ENCODE data around the gene CD47. TPM values are rescaled to one million over a fixed set of nuclear protein-coding genes. Genes with fewer than 3 reads are reported as not detected.

CD47 gene
- polyA plus RNA-seq, 3 donors = 52.3 to 203 (median 173) TPM

GRCh38 chr3:108037770-108038169, 53.1 kb downstream of the CD47 start:
- intact Hi-C loops (cut with micrococcal nuclease) = loop anchor here in 1 of 2 donors (10.0 kb wide), 1 partner anchor 103 kb away; no protein-coding TSS in a partner anchor
- no peak overlapping the region for H3K4me3 Mint-ChIP-seq
- no peak overlapping the region for H3K9ac ChIP-seq (ENCODE audit: insufficient read depth, low read length, poor library complexity, severe bottlenecking)
- no peaks in the 10 kb centered on the region for H3K9me3 Mint-ChIP-seq
- peaks cover 44% of the 10 kb centered on the region for H3K4me1 Mint-ChIP-seq
- no peak for TF ChIP-seq CTCF (IDR thresholded peaks at IDR 0.05)
- DNase-seq = no peak
- H2AFZ ChIP-seq (ENCODE audit: insufficient read depth, low read depth, low read length, poor library complexity, severe bottlenecking) = no peak overlapping the region
- H3K27me3 Mint-ChIP-seq (ENCODE audit: low read depth in 3 of 3) = no peaks in the 10 kb centered on the region
- no CpG with 5 or more reads among the region's 3 CpGs for WGBS (ENCODE audit: insufficient coverage)
- H3K4me2 ChIP-seq (replicated peaks; ENCODE audit: extremely low read depth, low read length, poor library complexity, severe bottlenecking) = no peak overlapping the region
- no peaks in the 10 kb centered on the region for H4K20me1 ChIP-seq (ENCODE audit: insufficient read depth, low read length)
- no peak overlapping the region for H3K4me3 ChIP-seq (replicated peaks in 1 of 3; ENCODE audit: low read depth in 2 of 3, low read length in 3 of 3)
- peaks cover 34 to 40% of the 10 kb centered on the region in 2 donors for H3K4me1 ChIP-seq (ENCODE audit: control insufficient read depth in 1 of 2, insufficient read depth in 2 of 2, low read length in 2 of 2)
- H3K36me3 Mint-ChIP-seq = peaks cover 35 to 48% of the 10 kb centered on the region in 2 donors
- no peaks in the 10 kb centered on the region for H3K9me3 ChIP-seq (replicated peaks in 1 of 2; ENCODE audit: control insufficient read depth in 1 of 2, insufficient read depth in 1 of 2, low read length in 2 of 2)
- peaks cover 11 to 25% of the 10 kb centered on the region in 2 donors for H3K36me3 ChIP-seq (replicated peaks in 1 of 2; ENCODE audit: control insufficient read depth in 1 of 2, insufficient read depth in 2 of 2, low read length in 2 of 2)
- no peaks in the 10 kb centered on the region for H3K79me2 ChIP-seq (ENCODE audit: insufficient read depth, low read length)
- H3K27ac ChIP-seq (ENCODE audit: low read depth in 1 of 2, low read length in 2 of 2) = peak overlapping the region in 1 of 2 donors; percentile 65
- peak overlapping the region in 4 of 7 donors; percentile 23 to 77 (median 56) for H3K27ac Mint-ChIP-seq
- H3K27me3 ChIP-seq (ENCODE audit: control insufficient read depth in 2 of 2, insufficient read depth in 2 of 2, low read length in 2 of 2) = no peaks in the 10 kb centered on the region

- H3K9ac ChIP-seq (ENCODE audit: insufficient read depth, low read length, poor library complexity, severe bottlenecking) = peak overlapping the region; percentile 1
- peak overlapping the region; percentile 6 for H3K4me2 ChIP-seq (replicated peaks; ENCODE audit: extremely low read depth, low read length, poor library complexity, severe bottlenecking)
- 80% methylated on average over 5 of the region's 12 CpGs for WGBS (ENCODE audit: insufficient coverage)
- peaks cover 33 to 48% of the 10 kb centered on the region in 2 donors for H3K36me3 Mint-ChIP-seq
- no peaks in the 10 kb centered on the region for H3K9me3 Mint-ChIP-seq
- no peaks in the 10 kb centered on the region for H3K27me3 ChIP-seq (ENCODE audit: control insufficient read depth in 2 of 2, insufficient read depth in 2 of 2, low read length in 2 of 2)
- no peaks in the 10 kb centered on the region for H3K79me2 ChIP-seq (ENCODE audit: insufficient read depth, low read length)
- no peaks in the 10 kb centered on the region for H3K9me3 ChIP-seq (replicated peaks in 1 of 2; ENCODE audit: control insufficient read depth in 1 of 2, insufficient read depth in 1 of 2, low read length in 2 of 2)
- peak overlapping the region in 1 of 3 experiments; percentile 38 for H3K4me3 ChIP-seq (replicated peaks in 1 of 3; ENCODE audit: low read depth in 2 of 3, low read length in 3 of 3)
- no peak for TF ChIP-seq CTCF (IDR thresholded peaks at IDR 0.05)
- peak overlapping the region in 1 of 2 donors; percentile 26 for H3K4me3 Mint-ChIP-seq
- H2AFZ ChIP-seq (ENCODE audit: insufficient read depth, low read depth, low read length, poor library complexity, severe bottlenecking) = no peak overlapping the region
- H3K27ac ChIP-seq (ENCODE audit: low read depth in 1 of 2, low read length in 2 of 2) = peak overlapping the region in 1 of 2 donors; percentile 65
- H3K4me1 Mint-ChIP-seq = peaks cover 44% of the 10 kb centered on the region
- intact Hi-C loops (cut with micrococcal nuclease) = loop anchor here in 1 of 2 donors (10.0 kb wide), 1 partner anchor 102 kb away; no protein-coding TSS in a partner anchor
- no peaks in the 10 kb centered on the region for H3K27me3 Mint-ChIP-seq (ENCODE audit: low read depth in 3 of 3)
- peaks cover 5 to 19% of the 10 kb centered on the region in 2 donors for H3K36me3 ChIP-seq (replicated peaks in 1 of 2; ENCODE audit: control insufficient read depth in 1 of 2, insufficient read depth in 2 of 2, low read length in 2 of 2)
- peak; percentile 8 to 40 (median 27) for DNase-seq
- peak overlapping the region; percentile 56 to 86 (median 63) for H3K27ac Mint-ChIP-seq
- peaks cover 34 to 40% of the 10 kb centered on the region in 2 donors for H3K4me1 ChIP-seq (ENCODE audit: control insufficient read depth in 1 of 2, insufficient read depth in 2 of 2, low read length in 2 of 2)
- H4K20me1 ChIP-seq (ENCODE audit: insufficient read depth, low read length) = no peaks in the 10 kb centered on the region
Observed at GRCh38 chr3:108036984-108037741, 53.7 kb downstream of the CD47 start.
